Immature natural killer cell (primary cell): ENCODE data around the gene DSC1. TPM values are rescaled to one million over a fixed set of nuclear protein-coding genes. Genes with fewer than 3 reads are reported as not detected.

ENCODE experiments used
- DNase-seq, 3 donors: peaks; one replicate each; pipeline ENCODE4 v3.0.0; 2022; ENCODE audit warnings: mixed read lengths in 1 of 3
- H3K27ac Mint-ChIP-seq, 6 donors: one replicate each; pipeline ENCODE4 v1.8.0; 2020; ENCODE audit warnings: mixed read lengths in 6 of 6, mild to moderate bottlenecking in 5 of 6, inconsistent platforms in 4 of 6, moderate library complexity in 3 of 6
- H3K27me3 Mint-ChIP-seq, 3 donors: one replicate each; pipeline ENCODE4 v1.8.0; 2020 to 2021; ENCODE audit warnings: low read depth in 3 of 3, mild to moderate bottlenecking in 3 of 3, mixed read lengths in 3 of 3, moderate library complexity in 3 of 3, inconsistent platforms in 1 of 3
- H3K36me3 Mint-ChIP-seq, 3 donors: one replicate each; pipeline ENCODE4 v1.8.0; 2020; ENCODE audit warnings: mixed read lengths in 3 of 3, inconsistent platforms in 2 of 3, mild to moderate bottlenecking in 2 of 3
- H3K4me1 Mint-ChIP-seq, 2 donors: one replicate each; pipeline ENCODE4 v1.8.0; 2020; ENCODE audit warnings: inconsistent platforms in 2 of 2, mild to moderate bottlenecking in 2 of 2, mixed read lengths in 2 of 2, moderate library complexity in 1 of 2
- H3K4me3 Mint-ChIP-seq, 5 donors: one replicate each; pipeline ENCODE4 v1.8.0; 2020; ENCODE audit warnings: mild to moderate bottlenecking in 5 of 5, mixed read lengths in 5 of 5, inconsistent platforms in 3 of 5, moderate library complexity in 3 of 5
- H3K9me3 Mint-ChIP-seq, 6 donors: one replicate each; pipeline ENCODE4 v1.8.0; 2020; ENCODE audit warnings: mild to moderate bottlenecking in 6 of 6, mixed read lengths in 6 of 6, inconsistent platforms in 4 of 6, moderate library complexity in 3 of 6
- polyA plus RNA-seq, 3 donors: library from polyadenylated mRNA; unstranded; fragments of 300-500 nt; fragmentation: Illumina TruSeq; gene quantifications; one replicate each; pipeline ENCODE4 v1.2.3, GENCODE V29; 2021

The DSC1 gene
- polyA plus RNA-seq, result 1 to 10 TPM in 1 of 3 donors, not detected in 2; 1.5 TPM

- H3K27me3 Mint-ChIP-seq, result peaks cover 0 to 1% (median 0%) of the 10 kb centered on the region in 3 donors
- H3K4me3 Mint-ChIP-seq, result peak within 1 kb of the TSS in 2 of 5 donors; percentile 42 to 43
- peaks cover 0 to 19% (median 3%) of the 10 kb centered on the region in 6 donors for H3K9me3 Mint-ChIP-seq
- peaks cover 0 to 5% of the 10 kb centered on the region in 2 donors for H3K4me1 Mint-ChIP-seq
- no peak within 1 kb of the TSS for H3K27ac Mint-ChIP-seq
- no peaks in the 10 kb centered on the region for H3K36me3 Mint-ChIP-seq
- no peak for DNase-seq
Measured at GRCh38 chr18:31162825-31163435, at the start of gene DSC1. DSC1 (minus strand) TSS chr18:31162856; CDS start chr18:31162594, 262 bp downstream.

GRCh38 chr18:31211047-31211446, 48.4 kb upstream of the DSC1 start:
- peaks cover 0 to 29% (median 13%) of the 10 kb centered on the region in 6 donors for H3K9me3 Mint-ChIP-seq
- no peak overlapping the region for H3K4me3 Mint-ChIP-seq
- H3K27ac Mint-ChIP-seq, result no peak overlapping the region
- H3K36me3 Mint-ChIP-seq, result no peaks in the 10 kb centered on the region
- no peaks in the 10 kb centered on the region for H3K4me1 Mint-ChIP-seq
- H3K27me3 Mint-ChIP-seq, result peaks cover 0 to 2% (median 0%) of the 10 kb centered on the region in 3 donors
- no peak for DNase-seq

- Mint-ChIP-seq H3K4me3 (no peak overlapping the region), H3K27me3 (peaks cover 0 to 2% (median 0%) of the 10 kb centered on the region in 3 donors), H3K36me3 (no peaks in the 10 kb centered on the region), H3K27ac (no peak overlapping the region), H3K4me1 (no peaks in the 10 kb centered on the region), H3K9me3 (peaks cover 0 to 23% (median 11%) of the 10 kb centered on the region in 6 donors)
- DNase-seq, result no peak
Measured at GRCh38 chr18:31209041-31209440, 46.4 kb upstream of the DSC1 start.

DNA sequence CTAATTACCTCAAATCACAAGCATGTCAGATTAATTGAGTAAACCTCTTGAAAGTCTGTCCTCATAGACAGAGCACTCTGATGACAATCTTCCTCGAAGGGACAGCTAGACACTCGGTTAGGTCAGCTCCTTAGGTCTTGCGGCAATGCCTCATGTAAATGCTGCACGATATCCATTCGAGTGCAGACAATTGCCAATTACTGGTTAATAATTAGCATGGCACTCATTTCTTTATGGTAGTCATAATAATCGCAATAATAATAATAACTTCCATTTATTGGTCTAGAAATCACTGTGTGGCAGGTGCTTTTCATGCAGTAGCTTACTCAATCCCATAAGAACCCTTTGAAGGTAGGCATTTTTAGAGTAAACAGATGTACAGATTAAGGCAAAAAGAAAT, 44.7 kb upstream of the DSC1 start:
- DNase-seq, result no peak
- H3K4me3 Mint-ChIP-seq, result no peak overlapping the region
- no peaks in the 10 kb centered on the region for H3K4me1 Mint-ChIP-seq

DNA sequence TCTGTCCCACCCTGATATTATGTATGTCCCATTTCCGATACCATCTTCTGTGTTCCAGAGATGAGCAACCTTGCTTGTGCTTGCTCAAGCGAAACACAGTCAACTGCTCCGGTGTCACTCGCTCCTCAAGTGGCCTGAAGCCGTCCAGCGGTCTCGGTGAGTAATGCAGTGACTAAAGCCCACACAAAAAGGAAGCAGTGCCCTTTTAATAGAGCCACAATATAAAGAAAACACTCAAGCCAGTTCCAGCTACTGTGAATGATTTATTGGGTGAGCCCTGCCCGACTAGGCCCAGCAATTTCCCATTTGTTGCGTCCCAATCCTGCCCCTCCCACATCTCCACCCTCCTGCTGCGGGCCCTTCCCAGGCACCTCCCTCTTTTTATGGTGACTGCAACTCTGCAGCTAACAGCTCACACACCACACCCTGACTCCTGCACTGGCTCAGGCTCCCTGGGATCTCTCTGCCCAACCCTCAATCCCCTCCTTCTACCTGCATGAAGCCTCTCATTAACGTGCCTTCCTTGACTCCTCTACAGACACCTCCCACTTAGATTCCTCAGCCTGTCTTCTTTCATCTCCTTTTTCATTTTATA, 44.2 kb upstream of the DSC1 start:
- Mint-ChIP-seq H3K36me3 (no peaks in the 10 kb centered on the region), H3K4me1 (no peaks in the 10 kb centered on the region), H3K9me3 (peaks cover 0 to 13% (median 10%) of the 10 kb centered on the region in 6 donors), H3K27ac (no peak overlapping the region), H3K4me3 (no peak overlapping the region), H3K27me3 (peaks cover 0 to 2% (median 0%) of the 10 kb centered on the region in 3 donors)
- DNase-seq, result no peak

More for the DNA sequence above, 44.7 kb upstream of the DSC1 start:
- H3K27ac Mint-ChIP-seq, result no peak overlapping the region
- peaks cover 0 to 13% (median 10%) of the 10 kb centered on the region in 6 donors for H3K9me3 Mint-ChIP-seq
- H3K36me3 Mint-ChIP-seq, result no peaks in the 10 kb centered on the region
- H3K27me3 Mint-ChIP-seq, result peaks cover 0 to 2% (median 0%) of the 10 kb centered on the region in 3 donors

DNA sequence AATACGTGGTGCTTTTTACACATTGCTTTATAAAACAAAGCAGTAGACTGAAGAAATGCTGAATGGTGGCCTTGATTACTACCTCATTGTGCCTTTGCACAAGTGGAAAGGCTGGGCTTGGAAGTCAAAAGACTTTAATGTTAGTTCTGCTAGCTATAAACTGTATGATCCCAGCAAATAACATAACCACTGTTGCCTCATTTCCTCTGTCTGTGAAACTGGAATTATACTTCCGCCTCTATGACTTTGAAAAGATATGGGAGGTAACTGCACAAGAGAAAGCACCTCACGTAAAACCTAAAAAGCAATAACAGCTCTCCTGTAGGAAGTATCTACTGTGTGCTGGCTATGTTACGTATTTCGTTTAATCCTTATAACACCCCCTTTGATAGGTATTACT, 43.4 kb upstream of the DSC1 start:
- Mint-ChIP-seq H3K27me3 (peaks cover 0 to 2% (median 0%) of the 10 kb centered on the region in 3 donors), H3K36me3 (no peaks in the 10 kb centered on the region), H3K4me3 (no peak overlapping the region), H3K9me3 (peaks cover 0 to 13% (median 10%) of the 10 kb centered on the region in 6 donors), H3K4me1 (no peaks in the 10 kb centered on the region), H3K27ac (no peak overlapping the region)
- no peak for DNase-seq

DNA sequence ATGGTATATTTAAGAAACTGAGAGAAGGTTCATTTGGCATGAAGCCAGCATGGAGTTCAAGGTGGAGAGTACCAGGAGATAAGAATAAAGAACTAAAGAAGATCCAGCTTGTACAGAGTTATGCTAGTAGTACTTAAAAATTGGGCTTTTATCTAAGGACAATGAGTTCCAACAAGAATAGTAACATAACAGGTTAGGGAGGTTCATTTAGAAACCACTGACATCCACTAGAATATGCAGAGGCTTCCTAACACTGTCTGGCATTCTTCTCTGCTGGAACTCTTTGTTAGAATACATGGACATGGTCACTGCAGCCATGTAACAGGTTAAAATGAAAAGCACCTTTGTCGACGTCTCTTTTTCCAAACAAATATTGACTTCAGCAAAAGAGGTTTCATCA, 42.6 kb upstream of the DSC1 start:
- Mint-ChIP-seq H3K4me1 (no peaks in the 10 kb centered on the region), H3K27ac (no peak overlapping the region), H3K36me3 (no peaks in the 10 kb centered on the region), H3K9me3 (peaks cover 0 to 16% (median 8%) of the 10 kb centered on the region in 6 donors), H3K4me3 (no peak overlapping the region), H3K27me3 (peaks cover 0 to 2% (median 0%) of the 10 kb centered on the region in 3 donors)
- no peak for DNase-seq

DNA sequence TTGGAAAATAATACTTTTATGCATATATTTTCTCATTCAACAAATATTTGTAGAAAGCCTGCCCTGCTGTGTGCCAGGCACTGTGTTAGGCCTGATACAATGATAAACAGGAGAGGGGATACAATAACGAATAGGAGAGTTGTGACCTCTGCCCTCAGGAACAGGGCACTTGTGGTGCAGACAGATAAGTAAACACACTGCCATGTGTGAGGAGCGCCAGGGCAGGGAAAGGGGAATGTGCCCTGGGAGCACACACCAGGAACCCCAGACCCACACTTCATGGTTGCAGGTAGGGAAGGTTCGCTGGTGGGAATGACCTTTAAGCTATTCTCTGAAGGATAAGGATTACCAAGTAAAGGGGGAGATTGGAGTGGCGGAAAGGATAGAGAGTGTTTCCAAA, 42.2 kb upstream of the DSC1 start:
- H3K36me3 Mint-ChIP-seq, result no peaks in the 10 kb centered on the region

GRCh38 chr18:31204166-31204565, 41.5 kb upstream of the DSC1 start:
- no peaks in the 10 kb centered on the region for H3K4me1 Mint-ChIP-seq
- peaks cover 0 to 2% (median 0%) of the 10 kb centered on the region in 3 donors for H3K27me3 Mint-ChIP-seq
- no peak overlapping the region for H3K4me3 Mint-ChIP-seq
- peaks cover 0 to 16% (median 7%) of the 10 kb centered on the region in 6 donors for H3K9me3 Mint-ChIP-seq
- no peak overlapping the region for H3K27ac Mint-ChIP-seq
- H3K36me3 Mint-ChIP-seq, result no peaks in the 10 kb centered on the region
- DNase-seq, result no peak

More for the DNA sequence above, 42.2 kb upstream of the DSC1 start:
- Mint-ChIP-seq H3K9me3 (peaks cover 0 to 16% (median 7%) of the 10 kb centered on the region in 6 donors), H3K4me3 (no peak overlapping the region), H3K27me3 (peaks cover 0 to 2% (median 0%) of the 10 kb centered on the region in 3 donors), H3K27ac (no peak overlapping the region), H3K4me1 (no peaks in the 10 kb centered on the region)
- DNase-seq, result no peak

GRCh38 chr18:31203794-31204148, 41.1 kb upstream of the DSC1 start:
- Mint-ChIP-seq H3K27me3 (peaks cover 0 to 2% (median 0%) of the 10 kb centered on the region in 3 donors), H3K4me1 (no peaks in the 10 kb centered on the region), H3K27ac (no peak overlapping the region), H3K9me3 (peaks cover 0 to 16% (median 8%) of the 10 kb centered on the region in 6 donors), H3K36me3 (no peaks in the 10 kb centered on the region), H3K4me3 (no peak overlapping the region)
- no peak for DNase-seq

DNA sequence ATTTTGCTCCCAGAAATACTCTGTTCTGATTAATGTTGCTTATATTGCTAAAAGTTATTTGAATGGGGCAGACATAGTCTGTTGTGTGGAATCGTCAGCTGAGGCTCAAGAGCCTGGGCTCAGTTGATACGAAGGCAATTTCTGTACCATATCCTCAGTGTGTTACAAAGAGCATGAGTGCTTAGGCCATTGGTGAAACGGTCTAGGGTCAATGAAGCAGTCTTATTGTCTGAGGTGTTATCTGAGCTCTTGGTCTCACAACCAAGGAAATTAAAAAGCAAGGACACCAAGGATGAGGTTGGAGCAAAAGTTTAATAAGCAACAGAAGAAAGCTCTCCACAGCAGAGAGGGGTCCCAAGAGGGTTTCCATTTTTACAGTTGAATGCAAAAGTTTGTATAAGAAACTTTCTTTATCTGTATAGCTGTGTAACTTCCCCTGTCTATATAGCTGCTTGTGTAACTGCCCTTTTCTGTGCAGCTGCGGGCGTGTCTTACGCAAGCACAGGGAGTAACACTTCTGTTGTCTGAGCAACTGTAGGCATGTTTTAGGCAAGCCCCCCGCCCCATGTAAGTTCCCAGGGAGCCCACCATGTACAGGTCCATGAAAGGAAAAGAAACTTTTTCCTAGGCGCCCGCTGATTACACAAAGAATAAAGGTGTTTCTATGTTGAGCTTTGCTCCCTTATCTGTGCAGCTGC, 40.6 kb upstream of the DSC1 start:
- peaks cover 0 to 16% (median 8%) of the 10 kb centered on the region in 6 donors for H3K9me3 Mint-ChIP-seq
- no peaks in the 10 kb centered on the region for H3K4me1 Mint-ChIP-seq
- H3K27me3 Mint-ChIP-seq, result peaks cover 0 to 2% (median 0%) of the 10 kb centered on the region in 3 donors
- no peak for DNase-seq
- no peak overlapping the region for H3K4me3 Mint-ChIP-seq
- no peaks in the 10 kb centered on the region for H3K36me3 Mint-ChIP-seq
- no peak overlapping the region for H3K27ac Mint-ChIP-seq

GRCh38 chr18:31199190-31199769, 36.6 kb upstream of the DSC1 start:
- no peak for DNase-seq
- Mint-ChIP-seq H3K9me3 (peaks cover 0 to 12% (median 8%) of the 10 kb centered on the region in 6 donors), H3K27ac (no peak overlapping the region), H3K4me3 (no peak overlapping the region), H3K4me1 (no peaks in the 10 kb centered on the region), H3K27me3 (no peaks in the 10 kb centered on the region), H3K36me3 (no peaks in the 10 kb centered on the region)

DNA sequence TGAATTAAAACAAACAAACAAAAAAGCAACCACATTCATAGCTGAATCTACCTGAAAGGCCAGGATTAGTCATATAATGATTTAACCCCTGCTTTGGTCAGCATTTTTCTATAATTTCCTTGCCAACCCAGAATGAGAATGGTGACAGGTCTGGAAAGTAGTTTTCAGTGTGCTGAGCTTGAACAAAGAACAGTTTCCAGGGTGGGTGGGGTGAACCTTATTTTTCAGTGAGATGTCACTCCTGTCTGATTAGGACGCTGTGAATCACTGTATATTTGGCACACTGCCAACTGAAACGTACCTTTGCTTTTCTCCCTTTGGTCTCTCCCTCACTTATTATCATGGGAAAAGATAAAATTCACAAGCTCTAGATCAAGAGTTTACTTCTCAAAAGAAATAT, 35.0 kb upstream of the DSC1 start:
- H3K4me3 Mint-ChIP-seq, result no peak overlapping the region
- no peaks in the 10 kb centered on the region for H3K4me1 Mint-ChIP-seq
- DNase-seq, result no peak
- no peaks in the 10 kb centered on the region for H3K36me3 Mint-ChIP-seq
- peaks cover 0 to 13% (median 8%) of the 10 kb centered on the region in 6 donors for H3K9me3 Mint-ChIP-seq
- H3K27me3 Mint-ChIP-seq, result no peaks in the 10 kb centered on the region
- no peak overlapping the region for H3K27ac Mint-ChIP-seq

DNA sequence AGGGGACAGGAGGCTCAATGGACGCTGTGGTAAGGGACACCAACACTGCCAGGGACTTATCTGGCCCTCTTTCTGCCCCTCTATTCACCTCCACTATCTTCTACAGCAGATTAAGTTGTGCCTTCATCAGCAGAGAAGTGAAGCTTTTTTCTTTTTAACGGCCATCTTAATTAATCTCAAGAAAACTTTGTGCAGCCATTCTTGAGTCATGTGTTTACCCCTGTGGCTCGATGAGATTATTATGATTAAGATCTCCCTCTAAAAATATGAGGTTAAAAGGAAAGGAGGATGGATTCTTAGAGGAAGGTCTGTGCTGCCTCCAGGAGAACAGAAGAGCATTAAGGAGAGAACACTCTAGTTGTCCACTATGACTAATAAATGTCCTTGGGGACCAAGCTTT, 32.4 kb upstream of the DSC1 start:
- Mint-ChIP-seq H3K4me1 (no peaks in the 10 kb centered on the region), H3K9me3 (peaks cover 0 to 13% (median 6%) of the 10 kb centered on the region in 6 donors), H3K27ac (no peak overlapping the region), H3K4me3 (no peak overlapping the region), H3K27me3 (no peaks in the 10 kb centered on the region), H3K36me3 (no peaks in the 10 kb centered on the region)
- no peak for DNase-seq
